ENCODE data around the gene BMP8A. TPM values are rescaled to one million over a fixed set of nuclear protein-coding genes. Genes with fewer than 3 reads are reported as not detected.
"Not testable (repeated sequence)": the region's sequence is repeated elsewhere in the genome, so short reads cannot be mapped to it uniquely, and the experiment has no call there.

Gene BMP8A
- total and polyA plus RNA-seq, 12 donors = 0.16 to 1.8 (median 0.66) TPM; not detected in 3

- no peak for ATAC-seq
- H3K27me3 ChIP-seq = no peaks in the 10 kb centered on the region
- H3K9me3 ChIP-seq = peaks cover 0 to 2% (median 0%) of the 10 kb centered on the region in 11 donors
- peaks cover 0 to 18% (median 11%) of the 10 kb centered on the region in 9 donors for H3K4me1 ChIP-seq
- no peaks in the 10 kb centered on the region for H3K36me3 ChIP-seq
- intact Hi-C loops (cut with DNase I) = no loop called here
- no peak overlapping the region for H3K4me3 ChIP-seq
- peak in 4 of 9 donors; percentile 19 to 39 (median 24) for TF ChIP-seq CTCF (IDR thresholded peaks at IDR 0.05)
- WGBS, 2 donors = 84 to 85% methylated on average over 14 of the region's 14 CpGs
- no peak overlapping the region for H3K27ac ChIP-seq
- DNase-seq = no peak
These were observed 15.9 kb downstream of the BMP8A start for GRCh38 chr1:39507230-39507928.

DNA sequence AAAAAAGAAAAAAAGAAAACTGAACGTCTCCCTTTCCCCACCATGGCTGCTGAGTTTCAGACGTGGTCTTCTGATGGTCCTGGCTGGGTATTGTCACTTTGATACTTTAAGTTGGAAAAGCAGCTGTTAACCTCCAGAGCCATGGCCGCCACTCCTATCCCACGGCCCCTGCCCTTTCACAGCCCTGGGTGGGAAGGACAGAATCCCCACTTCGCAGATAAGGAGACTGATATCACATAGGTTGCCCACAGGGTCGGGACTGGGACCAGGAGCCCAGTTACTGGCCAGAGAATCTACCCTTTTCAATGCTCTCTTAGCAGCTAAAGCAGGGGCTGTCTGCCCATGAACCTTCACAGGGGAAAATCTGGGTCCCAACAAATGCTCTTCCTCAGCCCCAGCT is 16.8 kb downstream of the BMP8A start:
- Histone ChIP-seq H3K4me3 (no peak overlapping the region), H3K4me1 (peaks cover 0 to 18% (median 11%) of the 10 kb centered on the region in 9 donors), H3K27me3 (no peaks in the 10 kb centered on the region), H3K36me3 (no peaks in the 10 kb centered on the region), H3K27ac (peak overlapping the region in 3 of 10 donors; percentile 4 to 51 (median 39)), H3K9me3 (no peaks in the 10 kb centered on the region)
- WGBS, 2 donors = 87% methylated on average over 6 of the region's 6 CpGs
- no peak for DNase-seq
- intact Hi-C loops (cut with DNase I) = no loop called here
- TF ChIP-seq CTCF (IDR thresholded peaks at IDR 0.05) = no peak
- no peak for ATAC-seq

GRCh38 chr1:39508857-39509305 is 17.4 kb downstream of the BMP8A start:
- ATAC-seq = peak in 4 of 8 donors; percentile 14 to 36 (median 22)
- Histone ChIP-seq H3K27me3 (no peaks in the 10 kb centered on the region), H3K9me3 (no peaks in the 10 kb centered on the region), H3K4me3 (no peak overlapping the region), H3K36me3 (no peaks in the 10 kb centered on the region), H3K27ac (peak overlapping the region in 5 of 10 donors; percentile 4 to 51 (median 28)), H3K4me1 (peaks cover 0 to 18% (median 11%) of the 10 kb centered on the region in 9 donors)
- no peak for TF ChIP-seq CTCF (IDR thresholded peaks at IDR 0.05)
- intact Hi-C loops (cut with DNase I) = no loop called here
- DNase-seq = no peak
- 72 to 83% methylated on average over 11 of the region's 11 CpGs for WGBS, 2 donors

DNA sequence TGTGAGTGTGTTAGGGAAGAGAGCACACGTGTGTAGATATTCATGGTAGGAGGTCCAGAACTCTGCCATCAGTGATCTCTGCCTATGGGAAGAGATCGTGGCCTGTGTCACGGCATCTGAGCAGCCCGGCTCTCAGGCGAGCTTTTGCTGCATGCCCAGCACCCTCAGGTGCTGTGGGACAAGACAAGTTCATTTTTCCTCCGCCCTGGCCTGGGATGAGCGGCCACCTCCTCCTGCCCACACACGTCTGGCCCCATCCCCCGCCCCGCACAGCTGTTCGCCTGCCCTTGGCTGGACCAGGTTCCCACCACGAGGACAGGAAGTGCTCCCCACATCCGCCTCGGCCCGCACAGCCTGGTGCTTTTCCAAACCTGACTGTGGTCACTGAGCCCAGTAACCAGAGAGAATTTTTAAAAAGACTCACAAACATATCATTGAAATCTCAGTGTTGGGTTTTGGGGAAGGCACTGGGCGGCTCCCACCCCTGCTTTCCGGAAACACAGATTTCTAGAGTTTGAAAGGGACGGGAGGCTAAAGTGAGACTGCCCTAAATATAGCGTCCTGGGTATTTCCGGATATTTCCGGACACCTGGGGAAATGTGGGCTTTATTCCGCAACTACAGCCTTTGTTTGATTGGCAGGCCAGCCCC is 18.0 kb downstream of the BMP8A start:
- H3K36me3 ChIP-seq = no peaks in the 10 kb centered on the region
- H3K27me3 ChIP-seq = peaks cover 0 to under 1% (median 0%) of the 10 kb centered on the region in 7 donors
- 41 to 59% methylated on average over 22 of the region's 22 CpGs for WGBS, 2 donors
- ATAC-seq = peak; percentile 48 to 83 (median 72)
- no peak for TF ChIP-seq CTCF (IDR thresholded peaks at IDR 0.05)
- H3K27ac ChIP-seq = peak overlapping the region in 5 of 10 donors; percentile 13 to 51 (median 28)
- peaks cover 0 to 18% (median 11%) of the 10 kb centered on the region in 9 donors for H3K4me1 ChIP-seq
- no peaks in the 10 kb centered on the region for H3K9me3 ChIP-seq
- H3K4me3 ChIP-seq = no peak overlapping the region
- intact Hi-C loops (cut with DNase I) = no loop called here
- peak; percentile 44 to 54 for DNase-seq

DNA sequence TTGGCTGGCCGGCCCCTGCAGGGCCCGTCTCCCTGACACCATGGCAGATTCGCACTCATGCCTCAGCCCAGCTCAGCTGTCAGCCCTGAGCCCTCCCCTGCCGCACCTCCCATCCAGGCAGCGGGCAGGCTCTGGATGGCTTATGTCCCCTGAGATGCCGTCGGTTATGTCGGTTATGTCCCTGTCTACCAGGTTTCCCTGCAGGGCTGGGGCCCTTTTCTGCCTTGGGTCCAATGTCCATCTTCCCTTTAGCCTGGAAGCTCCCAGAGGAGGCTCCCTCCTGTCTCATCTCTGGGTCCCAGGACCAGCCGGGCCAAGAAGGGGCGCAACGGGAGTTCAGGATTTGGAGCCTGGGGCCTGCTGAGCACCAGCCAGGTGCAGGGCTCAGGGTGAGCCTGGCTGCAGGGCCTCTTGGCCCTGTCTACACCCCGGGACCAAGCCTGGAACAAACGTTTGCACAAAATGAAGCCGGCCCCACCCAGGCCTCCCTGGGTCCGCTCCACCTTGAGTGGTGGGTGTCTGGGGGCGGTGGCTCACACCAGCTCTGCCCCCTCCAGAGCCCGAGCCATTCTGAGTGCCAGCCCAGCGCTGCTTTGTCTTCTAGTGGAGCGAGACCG is 19.2 kb downstream of the BMP8A start:
- H3K27me3 ChIP-seq; intact Hi-C loops (cut with DNase I); DNase-seq; H3K36me3 ChIP-seq; ATAC-seq; H3K4me3 ChIP-seq; H3K9me3 ChIP-seq; H3K27ac ChIP-seq: not testable (repeated sequence)
- WGBS, 2 donors = 92 to 96% methylated on average over 14 of the region's 20 CpGs
- H3K4me1 ChIP-seq = peaks cover 0 to 18% (median 11%) of the 10 kb centered on the region in 9 donors

DNA sequence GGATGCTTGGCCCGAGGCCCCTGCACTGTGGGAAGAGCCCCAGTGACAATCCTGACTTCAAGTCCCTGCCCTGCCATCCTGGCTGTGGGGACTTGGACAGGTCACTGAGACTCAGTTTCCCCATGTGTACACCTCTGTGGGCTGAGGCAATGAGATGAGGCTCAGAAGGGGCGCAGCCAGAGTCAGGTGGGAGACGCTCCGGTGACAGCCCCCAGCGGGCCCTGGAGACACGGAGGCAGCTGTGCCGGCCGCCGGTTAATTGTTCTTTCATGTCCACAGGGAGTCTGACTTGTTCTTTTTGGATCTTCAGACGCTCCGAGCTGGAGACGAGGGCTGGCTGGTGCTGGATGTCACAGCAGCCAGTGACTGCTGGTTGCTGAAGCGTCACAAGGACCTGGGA is 20.0 kb downstream of the BMP8A start:
- H3K27ac ChIP-seq; H3K4me3 ChIP-seq; DNase-seq; ATAC-seq; H3K9me3 ChIP-seq; H3K36me3 ChIP-seq; intact Hi-C loops (cut with DNase I); H3K27me3 ChIP-seq: not testable (repeated sequence)
- 72 to 87% methylated on average over 5 to 8 of the region's 13 CpGs for WGBS, 2 donors
- H3K4me1 ChIP-seq = peaks cover 0 to 18% (median 11%) of the 10 kb centered on the region in 9 donors

Data from heart right ventricle (tissue), 16 donors.